Right ventricle myocardium inferior (tissue), 1 donor: Measurements from ENCODE around the gene GTSE1. TPM values are rescaled to one million over a fixed set of nuclear protein-coding genes. Genes with fewer than 3 reads are reported as not detected.

Experiments used
- ATAC-seq: fragments of 200-7000 bp; cut with Tn5 transposase; one replicate; pipeline ENCODE4 v1.9.1; 2020; ENCODE audit warnings: mild to moderate bottlenecking, moderate library complexity
- DNase-seq: peaks from one replicate; pipeline ENCODE4 v3.0.0; 2021; ENCODE audit errors: missing footprints
- intact Hi-C: fragments of 100-400 bp; cut with DNase I; formaldehyde crosslinking; loops from one replicate; pipeline ENCODE4 v1.11.0; 2022
- total RNA-seq: library from RNA; stranded (reverse); fragmentation: NEBNext Ultra II Directional; extraction: Animal tissue kit (Norgen Biotek cat#: 25700); gene quantifications from one replicate; pipeline ENCODE4 v1.2.1, GENCODE V29; 2021
- donor health status: DM: no; HTN: yes; CAD: no; lungs with severe emphysema.

GTSE1 gene
- total RNA-seq, 1 donor from 2014 or later, result 0.92 TPM

DNA sequence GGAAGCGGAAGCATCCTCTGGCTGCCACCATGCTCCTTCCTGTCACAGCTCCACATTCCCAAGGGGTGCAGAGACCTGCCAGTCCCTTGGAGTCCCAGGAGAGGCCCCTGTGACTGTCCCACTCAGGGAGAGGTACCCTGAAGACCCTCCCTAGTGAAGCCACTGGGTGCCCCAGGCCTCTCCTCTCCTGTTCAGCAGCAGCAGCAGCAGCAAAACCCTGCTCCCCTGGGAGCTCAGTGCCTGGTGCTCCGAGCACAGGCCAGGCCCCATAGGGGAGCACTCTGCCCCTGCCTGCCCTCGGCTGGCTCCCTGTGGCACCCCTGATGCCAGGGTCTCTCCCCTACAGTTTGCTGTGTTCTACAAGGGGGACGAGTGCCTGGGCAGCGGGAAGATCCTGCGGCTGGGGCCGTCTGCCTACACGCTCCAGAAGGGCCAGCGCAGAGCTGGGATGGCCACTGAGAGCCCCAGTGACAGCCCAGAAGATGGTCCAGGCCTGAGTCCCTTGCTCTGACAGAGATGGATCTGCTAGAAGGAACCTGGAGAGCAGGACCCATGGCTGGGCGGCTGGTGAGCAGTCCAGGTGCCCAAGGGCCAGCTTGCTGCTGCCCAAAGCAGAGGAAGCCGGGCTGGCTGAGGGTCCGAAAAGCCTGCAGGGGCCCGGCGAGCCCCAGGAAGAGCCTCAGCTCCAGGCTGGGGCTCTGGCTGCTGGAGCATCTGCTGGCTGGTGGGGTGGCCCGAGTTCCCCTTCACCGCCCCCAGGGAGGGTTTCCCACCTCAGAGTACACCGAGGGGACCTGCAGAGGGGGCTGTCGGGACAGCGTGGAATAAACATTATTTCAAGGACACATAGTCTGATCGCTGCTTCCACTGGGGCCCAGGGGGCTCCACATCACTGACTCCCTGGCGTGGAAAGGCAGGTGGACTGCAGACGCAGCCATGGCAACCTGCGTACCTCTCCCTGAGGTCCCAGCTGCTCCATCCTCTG lies 60.1 kb downstream of the GTSE1 start:
- intact Hi-C loops, result no loop called here
- ATAC-seq, result no peak
- DNase-seq, result peak; percentile 32

DNA sequence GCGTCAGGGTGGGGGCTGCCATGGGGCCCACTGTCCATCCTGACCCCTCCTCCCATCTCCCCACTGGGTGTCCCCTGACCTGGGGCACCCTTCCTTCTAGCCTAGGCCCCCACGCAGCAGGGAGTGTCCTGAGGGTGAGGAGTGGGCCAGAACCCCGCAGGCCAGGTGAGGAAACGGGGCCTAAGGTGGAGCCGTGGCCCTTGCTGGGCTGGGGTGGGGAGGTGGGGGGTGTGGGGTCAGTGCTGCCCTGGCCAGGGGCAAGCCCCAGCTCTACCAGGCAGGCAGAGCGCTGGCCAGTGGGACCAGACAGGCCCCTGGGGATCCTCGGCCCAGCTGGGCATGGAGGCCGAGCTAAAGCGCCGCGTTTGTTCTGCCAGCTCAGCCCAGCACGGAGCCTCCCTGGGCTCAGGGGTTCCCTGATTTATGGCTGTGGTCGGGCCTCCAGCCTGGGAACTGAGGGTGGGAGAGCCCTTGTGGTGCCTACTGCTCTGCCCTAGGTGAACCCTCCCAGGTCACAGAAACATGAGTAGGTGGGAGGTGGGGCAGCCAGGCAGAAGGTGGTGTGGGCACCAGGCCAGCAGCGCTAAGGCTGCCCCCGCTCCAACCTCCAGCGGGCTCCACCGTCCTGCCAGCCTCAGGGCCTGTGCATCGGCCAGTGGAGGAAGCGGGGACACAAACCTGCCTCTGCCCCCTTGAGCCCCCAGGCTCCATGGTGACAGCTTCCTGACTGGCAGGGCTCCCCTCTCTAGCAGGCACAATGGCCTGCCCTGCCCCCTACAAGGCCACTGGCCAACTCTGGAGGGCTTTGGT lies 61.2 kb downstream of the GTSE1 start:
- DNase-seq, result peak; percentile 65
- intact Hi-C loops, result no loop called here

DNA sequence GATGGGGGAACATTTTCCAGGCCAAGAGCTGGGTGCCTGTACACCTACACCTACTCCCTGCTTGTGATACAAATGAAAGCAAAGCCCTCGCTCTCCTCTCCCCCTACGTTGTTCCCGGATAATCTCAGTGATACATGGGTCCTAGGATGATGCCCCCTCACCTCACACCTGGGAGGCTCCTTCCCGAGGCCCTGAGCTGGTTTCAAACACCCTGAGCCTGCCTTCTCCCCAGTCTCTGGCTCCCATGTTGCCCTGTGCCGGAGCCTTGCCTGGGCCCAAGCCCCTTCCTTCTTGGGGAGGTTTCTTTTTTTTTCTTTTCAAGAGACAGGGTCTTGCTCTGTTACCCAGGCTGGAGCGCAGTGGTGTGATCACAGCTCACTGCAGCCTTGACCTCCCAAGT lies 62.1 kb downstream of the GTSE1 start:
- no peak for ATAC-seq
- peak; percentile 59 for DNase-seq
- intact Hi-C loops, result no loop called here

More for the DNA sequence above, 61.2 kb downstream of the GTSE1 start:
- no peak for ATAC-seq

DNA sequence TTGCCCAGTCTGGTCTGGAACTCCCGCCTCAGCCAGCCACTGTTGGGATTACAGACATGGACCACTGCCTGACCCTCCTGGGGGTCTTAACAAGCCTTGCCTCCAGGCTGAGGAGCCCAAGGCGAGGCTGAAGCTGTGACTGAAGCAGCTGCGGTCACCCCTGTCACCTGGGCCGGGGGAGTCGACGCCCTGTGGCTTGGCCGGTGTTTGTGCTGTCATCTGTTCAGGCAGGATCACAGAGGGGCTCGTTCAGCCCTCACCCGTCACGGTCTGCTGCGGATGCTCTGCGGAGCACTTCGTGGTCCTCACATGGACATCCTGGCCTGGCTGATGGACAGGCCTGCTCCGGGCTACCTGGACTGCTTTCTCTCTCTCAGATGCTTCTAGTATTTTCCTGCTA lies 62.7 kb downstream of the GTSE1 start:
- intact Hi-C loops, result no loop called here
- DNase-seq (peak; percentile 43), ATAC-seq (no peak)

DNA sequence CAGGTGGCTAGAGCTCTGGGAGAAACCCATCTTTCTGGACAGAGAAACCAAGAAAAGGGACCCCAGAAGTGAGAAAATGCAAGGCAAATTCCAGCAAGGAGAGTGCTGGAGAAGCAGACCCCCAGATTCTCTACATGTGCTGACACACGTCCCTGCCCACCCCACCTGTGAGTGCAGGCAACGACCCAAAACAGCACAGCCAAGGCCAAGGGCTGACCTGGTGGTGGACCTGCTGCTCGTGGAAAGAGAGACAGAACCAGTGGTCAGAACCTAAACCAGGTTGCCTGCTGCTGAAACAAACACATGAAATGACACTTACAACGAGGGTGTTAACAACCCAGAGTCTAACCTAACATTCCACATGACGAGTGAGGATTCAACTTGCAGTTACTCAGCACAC lies 63.4 kb downstream of the GTSE1 start:
- ATAC-seq, result no peak
- intact Hi-C loops, result no loop called here
- no peak for DNase-seq

DNA sequence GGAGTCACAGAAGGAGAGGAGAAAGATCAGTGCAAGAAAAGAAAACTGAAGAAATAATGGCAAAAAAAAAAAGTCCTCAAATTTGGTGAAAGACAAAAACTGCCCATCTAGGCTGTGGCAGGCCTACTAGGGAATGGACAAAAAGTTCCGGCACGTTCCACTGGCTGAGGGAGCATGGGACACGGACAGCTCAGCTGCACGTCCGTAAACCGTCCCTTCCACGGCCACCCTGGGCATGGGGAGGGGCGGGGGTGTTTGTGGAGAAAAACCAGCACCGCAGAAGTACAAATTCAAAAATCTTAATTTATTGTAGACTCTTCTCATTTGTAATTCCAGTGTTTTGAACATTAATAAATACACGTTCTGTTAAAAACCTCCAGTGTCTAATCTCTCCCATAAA lies 64.2 kb downstream of the GTSE1 start:
- ATAC-seq, result no peak
- peak; percentile 37 for DNase-seq
- intact Hi-C loops, result no loop called here

DNA sequence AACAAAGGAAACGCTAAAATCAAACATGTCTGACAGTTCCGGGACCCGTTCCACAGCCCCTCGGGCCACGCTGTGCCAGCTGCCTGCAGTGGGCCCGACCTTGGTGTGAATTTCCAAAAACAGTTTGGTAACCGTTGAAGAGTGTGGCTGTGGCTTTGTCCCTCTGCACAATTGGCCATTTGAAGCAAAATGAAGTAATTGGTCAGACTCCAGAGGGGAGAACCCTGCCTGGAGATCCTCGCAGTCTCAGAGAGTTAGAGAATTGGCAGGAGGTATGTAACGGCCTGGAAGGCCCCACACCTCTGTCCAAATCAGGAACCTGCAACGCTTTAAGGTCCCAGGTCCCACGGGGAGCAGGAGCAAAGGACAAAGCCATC lies 65.1 kb downstream of the GTSE1 start:
- intact Hi-C loops, result no loop called here
- DNase-seq, result no peak
- ATAC-seq, result no peak

DNA sequence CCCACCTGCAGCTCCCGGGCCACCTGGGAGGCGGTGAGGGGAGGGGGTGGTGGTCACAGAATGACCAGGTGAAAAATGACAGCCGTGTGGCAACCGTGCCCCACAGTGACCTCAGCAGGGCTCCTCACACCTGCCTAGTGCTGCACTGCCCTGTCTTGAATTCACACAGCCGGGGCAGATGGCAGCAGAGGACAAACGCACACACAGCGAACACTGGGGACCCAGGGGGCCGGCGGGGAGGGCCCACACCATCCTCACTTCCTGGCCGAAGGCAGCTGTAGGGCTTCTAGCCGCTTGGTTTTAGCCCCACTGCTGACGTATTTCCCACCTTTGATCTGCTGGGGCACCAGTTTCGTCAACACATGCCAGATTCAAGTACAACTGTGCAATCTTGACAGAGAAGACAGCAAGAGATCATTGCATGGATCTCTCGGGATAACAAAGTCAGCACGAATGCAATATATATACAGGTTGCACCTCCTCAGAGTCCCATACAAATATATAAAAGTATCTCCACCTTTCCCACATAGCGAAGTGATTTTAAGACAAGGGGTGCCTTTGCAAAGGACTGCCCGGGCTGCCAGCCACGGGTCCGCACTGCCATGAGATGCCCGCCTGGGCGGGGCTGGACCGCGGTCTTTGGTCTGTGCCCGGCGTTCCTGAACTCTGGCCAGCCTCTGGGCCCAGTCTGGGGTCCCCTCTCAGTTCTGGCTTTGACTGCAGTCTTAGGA lies 65.7 kb downstream of the GTSE1 start:
- intact Hi-C loops, result no loop called here
- DNase-seq (peak; percentile 61), ATAC-seq (no peak)

DNA sequence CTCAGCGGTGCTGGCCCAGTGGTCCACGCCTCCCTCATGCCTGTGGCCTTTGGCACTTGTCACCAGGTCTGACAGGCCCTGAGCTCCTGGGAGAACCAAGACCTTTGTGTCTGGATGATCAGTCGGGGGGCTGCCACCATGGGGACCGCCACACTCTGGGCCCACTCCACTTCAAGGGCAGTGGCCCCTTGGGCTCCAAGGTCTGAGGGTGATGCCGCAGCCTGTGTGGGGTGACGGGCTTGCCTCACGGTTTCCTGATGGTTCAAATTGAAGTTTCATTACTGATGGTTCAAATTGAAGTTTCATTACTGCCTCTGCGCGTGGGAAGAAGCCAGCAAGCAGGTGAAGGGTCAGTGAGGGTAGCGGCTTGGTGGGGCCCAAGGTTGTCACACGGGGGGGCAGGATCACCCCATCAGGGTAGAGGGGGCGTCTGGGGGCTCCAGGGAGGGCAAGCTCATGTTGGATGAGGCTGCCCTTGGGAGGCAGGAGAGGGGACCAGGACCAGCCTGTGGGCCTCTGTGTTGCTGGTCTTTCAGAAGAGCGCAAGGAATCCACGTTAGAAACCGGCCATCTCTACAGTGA lies 66.4 kb downstream of the GTSE1 start:
- ATAC-seq, result no peak
- DNase-seq, result no peak
- intact Hi-C loops, result no loop called here

DNA sequence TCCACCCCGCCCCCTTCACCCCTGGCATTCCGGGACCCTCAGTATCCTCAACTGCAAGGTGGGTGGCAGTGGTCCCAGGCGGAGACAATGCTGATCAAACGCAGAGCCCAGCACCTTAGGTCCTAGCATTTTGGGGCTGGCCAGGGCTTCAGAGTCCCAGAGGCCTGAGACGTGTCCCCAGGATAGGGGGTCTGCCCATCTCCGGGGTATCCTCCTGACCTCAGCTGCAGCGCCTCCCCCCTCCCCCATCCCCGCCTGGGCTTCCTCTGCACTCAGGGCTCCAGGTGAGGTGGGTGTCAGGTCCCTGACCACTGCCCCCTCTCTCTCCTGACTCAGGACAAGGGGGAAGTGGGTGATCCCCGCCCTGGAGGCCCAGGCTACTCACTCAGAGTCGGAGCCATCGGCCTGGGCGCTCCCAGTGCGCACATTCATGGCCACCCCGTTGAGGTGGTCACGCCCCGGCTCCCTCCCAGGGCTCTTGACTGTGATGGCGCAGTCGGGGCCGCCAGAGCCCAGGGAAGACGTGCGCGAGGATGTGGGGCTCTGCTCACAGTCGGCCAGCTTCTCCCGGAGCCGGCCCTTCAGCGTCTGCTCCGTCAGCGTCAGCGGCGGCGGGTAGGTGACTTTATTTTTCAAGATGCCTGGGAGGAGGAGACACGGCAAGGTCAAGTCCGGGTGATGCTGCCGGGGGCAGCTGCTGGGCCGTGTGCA lies 67.1 kb downstream of the GTSE1 start:
- ATAC-seq (no peak), DNase-seq (peak; percentile 46)
- intact Hi-C loops, result no loop called here

DNA sequence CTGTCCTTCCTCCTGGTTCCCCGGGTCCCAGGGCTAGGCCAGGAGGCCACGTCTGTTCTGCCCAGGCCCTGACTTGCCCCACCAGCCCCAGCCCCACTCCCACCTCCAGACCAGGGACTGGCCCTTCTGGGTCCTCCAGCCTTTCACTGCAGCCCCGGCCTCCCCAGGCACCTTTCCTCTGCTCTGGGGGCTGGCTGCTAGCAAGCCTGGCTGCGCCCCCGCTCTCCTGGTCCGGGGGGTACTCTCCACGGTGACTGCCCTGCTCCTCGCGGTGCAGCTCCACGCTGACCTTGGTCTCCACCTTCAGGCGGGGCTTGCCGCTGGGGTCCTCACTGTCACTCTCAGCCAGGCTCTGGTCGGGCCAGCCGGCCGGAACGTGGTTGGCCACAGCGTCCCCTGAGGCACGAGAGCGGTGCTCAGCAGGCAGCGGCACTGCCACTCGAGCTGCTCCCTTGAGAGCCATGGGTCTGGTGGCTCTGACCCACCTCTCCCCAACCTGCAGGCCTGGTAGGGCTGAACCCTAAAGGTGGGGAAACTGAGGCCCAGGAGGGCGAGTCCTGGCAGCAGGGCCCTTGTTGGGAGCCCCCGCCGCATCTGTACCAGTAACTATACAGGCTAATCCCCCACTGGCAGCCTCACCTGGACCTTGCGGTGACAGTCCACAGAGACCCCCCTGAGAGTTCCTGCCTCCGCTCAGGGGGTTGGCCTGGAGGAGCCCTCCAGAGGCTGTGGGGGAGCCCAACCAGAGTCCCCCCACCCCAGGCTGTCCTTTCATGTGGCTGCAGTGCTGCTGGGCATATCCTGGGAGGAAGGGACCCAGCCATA lies 67.9 kb downstream of the GTSE1 start:
- ATAC-seq (no peak), DNase-seq (peak; percentile 67)
- intact Hi-C loops, result no loop called here

DNA sequence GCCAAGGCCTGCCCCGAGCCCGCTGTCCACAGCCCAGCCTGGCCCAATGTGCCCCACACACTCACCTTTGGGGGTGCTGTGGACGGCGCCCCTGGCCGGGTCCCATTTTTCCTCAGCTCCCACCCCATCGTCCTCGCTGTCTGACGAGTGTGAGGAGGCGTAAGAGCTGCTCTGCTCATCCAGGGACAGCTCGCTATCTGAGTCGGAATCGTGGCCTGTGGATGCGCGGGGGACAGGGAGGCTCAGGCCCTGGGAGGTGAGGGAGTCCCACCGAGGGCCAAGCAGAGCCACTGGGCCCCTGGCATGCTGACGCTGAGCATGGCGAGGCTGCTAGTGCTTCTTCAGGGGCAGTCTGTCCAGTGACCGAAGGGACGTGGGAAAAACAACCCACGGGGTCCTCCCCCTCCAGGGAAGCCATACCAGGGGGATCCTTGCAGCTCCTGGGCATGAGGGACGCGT lies 68.5 kb downstream of the GTSE1 start:
- DNase-seq, result peak; percentile 45
- ATAC-seq, result no peak
- intact Hi-C loops, result no loop called here

DNA sequence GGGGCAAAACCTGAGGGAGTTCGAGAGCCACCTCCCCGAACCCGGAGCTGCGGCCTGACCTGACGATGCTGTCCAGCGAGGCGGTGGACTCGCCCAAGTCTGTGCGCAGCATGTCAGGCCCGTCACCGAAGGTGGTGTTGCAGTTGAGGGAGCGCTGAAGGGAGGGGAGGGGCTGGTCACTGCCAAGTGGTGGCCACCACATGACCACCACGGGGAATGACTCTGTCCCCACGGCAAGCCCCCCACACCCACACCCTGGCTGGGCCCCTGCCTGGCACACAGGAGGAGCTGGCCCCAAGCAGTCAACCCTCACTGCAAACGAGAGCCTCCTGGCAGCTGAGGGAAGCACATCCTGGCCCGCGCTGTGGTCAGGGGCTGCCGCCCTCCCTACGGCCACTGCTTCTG lies 69.7 kb downstream of the GTSE1 start:
- intact Hi-C loops, result loop anchor here (2.0 kb wide), 1 partner anchor 176 kb away; no protein-coding TSS in a partner anchor

DNA sequence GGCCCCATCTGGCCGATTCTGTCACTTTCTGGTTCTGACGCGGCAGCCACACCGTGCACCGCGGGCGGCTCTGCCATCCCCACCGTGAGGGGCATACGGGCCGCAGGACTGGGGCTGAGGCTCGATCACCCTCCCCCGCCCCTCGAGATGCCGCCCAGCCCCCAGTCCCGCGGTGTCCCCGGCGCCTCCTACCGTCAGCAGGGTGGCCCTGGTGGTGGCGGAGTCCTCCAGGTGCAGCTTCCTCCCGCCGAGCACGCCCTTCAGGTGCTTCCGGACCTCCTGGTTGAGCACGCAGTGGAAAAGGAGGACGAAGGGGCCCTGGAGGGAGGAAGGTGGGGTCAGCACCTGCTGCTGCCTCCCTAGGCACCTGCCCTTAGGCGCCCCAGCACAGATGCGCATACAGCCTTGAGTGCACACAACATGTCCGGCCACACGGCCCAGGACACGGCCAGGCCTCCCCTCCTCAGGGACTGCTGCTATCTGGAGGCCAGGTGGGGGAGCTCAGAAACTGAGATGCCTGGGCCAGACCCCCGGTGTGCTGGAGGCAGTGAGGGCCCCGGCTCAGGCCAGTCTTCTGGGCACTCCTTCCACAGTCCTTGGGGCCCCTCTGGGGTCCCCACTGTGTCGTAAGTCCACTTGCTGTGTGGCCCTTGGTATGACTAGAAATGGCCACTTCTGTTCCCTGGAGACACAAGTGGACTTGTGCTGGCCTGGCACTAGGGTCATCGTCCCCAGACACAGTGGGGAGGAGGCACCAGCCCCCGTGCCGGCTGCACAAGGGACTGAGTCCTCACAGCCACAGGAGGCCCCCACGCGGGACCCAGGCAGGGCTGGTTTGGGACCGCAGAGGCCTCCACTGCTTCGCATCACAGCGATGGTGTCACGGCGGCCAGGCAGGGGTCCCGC lies 70.4 kb downstream of the GTSE1 start:
- intact Hi-C loops, result loop anchor here (2.0 kb wide), 1 partner anchor 176 kb away; no protein-coding TSS in a partner anchor
- no peak for ATAC-seq

More for the DNA sequence above, 69.7 kb downstream of the GTSE1 start:
- ATAC-seq (no peak), DNase-seq (peak; percentile 32)

DNA sequence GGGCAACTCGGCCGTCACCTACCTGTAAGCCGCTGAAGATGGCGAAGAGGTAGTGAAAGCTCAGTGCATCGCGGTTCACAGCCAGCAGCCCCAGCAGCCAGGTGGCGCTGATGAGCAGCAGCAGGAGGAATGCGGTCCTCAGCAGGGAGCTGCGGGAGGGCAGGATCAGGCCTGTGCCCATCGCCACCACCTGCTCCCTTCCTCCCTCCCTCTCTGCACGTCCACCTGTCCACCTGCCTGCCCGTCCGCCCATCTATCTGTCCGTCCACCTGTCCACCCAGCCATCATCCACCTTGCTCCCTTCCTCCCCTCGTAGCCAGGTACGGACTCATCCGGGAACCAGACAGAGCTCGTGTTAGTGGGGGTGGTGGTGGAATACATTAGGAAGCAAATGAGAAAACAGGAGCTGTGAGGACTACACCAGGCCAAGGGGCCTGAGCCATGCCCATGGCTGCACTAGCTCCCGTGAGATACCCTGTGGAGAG lies 71.1 kb downstream of the GTSE1 start:
- DNase-seq (peak; percentile 86), ATAC-seq (no peak)
- intact Hi-C loops, result loop anchor here (2.0 kb wide), 1 partner anchor 175 kb away; no protein-coding TSS in a partner anchor

More for the DNA sequence above, 70.4 kb downstream of the GTSE1 start:
- DNase-seq, result peak; percentile 57

DNA sequence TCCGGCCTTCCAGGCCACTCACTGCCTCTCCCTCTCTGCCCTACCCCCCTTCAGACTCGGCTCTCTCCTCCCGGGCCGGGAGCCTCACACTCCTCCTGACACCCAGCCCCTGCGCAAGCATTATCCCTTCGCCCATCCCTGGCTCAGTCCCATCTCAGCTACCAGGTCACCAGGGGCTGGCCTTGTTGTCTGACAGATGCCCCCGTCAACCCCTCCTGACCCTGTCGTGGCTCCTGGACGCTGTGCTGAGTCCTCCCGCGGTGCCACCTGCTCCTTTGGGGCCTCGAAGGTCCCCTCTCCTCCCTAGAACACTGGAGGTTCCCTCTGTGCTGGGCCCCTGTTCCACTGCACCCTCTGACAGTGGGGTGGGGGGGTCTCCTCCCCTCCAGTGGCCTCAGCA lies 71.8 kb downstream of the GTSE1 start:
- ATAC-seq (no peak), DNase-seq (no peak)
- intact Hi-C loops, result no loop called here
